ENCODE data around the gene MCTP1.

GRCh38 chr5:95084757-95085156 is 200.1 kb downstream of the MCTP1 start:
- TF ChIP-seq EZH2phosphoT487 (IDR thresholded peaks at IDR 0.05; ENCODE audit: borderline replicate concordance, low read depth, low read length): no peak
- TF ChIP-seq, protein P1, sequence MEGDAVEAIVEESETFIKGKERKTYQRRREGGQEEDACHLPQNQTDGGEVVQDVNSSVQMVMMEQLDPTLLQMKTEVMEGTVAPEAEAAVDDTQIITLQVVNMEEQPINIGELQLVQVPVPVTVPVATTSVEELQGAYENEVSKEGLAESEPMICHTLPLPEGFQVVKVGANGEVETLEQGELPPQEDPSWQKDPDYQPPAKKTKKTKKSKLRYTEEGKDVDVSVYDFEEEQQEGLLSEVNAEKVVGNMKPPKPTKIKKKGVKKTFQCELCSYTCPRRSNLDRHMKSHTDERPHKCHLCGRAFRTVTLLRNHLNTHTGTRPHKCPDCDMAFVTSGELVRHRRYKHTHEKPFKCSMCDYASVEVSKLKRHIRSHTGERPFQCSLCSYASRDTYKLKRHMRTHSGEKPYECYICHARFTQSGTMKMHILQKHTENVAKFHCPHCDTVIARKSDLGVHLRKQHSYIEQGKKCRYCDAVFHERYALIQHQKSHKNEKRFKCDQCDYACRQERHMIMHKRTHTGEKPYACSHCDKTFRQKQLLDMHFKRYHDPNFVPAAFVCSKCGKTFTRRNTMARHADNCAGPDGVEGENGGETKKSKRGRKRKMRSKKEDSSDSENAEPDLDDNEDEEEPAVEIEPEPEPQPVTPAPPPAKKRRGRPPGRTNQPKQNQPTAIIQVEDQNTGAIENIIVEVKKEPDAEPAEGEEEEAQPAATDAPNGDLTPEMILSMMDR (conservative IDR thresholded peaks at IDR 0.05; ENCODE audit: low read length): no peak
